Stimulated activated CD8-positive, alpha-beta memory T cell treated with anti-CD3 and anti-CD28 coated beads, Interleukin-15, amount 100 ng/mL, for 48 hours (primary cell): ENCODE results near the gene TM4SF5.

Source experiments
- DNase-seq, 2 donors: peaks; one replicate each; pipeline ENCODE4 v3.0.0-alpha.2; 2020; ENCODE audit warnings: low read depth in 2 of 2

Gene TM4SF5

DNA sequence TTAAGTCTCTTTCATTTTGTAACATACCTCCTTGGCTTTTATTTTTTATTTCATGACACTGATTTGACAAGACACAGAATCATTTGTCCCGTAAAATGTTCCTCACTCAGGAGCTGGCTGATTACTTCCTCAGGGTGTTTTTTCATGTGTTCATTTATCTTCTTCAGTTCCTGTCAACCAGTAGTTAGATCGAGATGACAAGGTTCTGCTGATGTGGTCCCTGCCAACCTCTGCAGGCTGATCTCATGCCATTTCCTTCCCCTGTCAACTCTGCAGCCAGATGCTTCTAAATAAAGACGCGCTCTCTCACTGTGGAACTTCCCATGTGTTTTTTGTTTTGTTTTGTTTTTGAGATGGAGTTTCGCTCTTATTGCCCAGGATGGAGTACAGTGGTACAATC lies 23.8 kb upstream of the TM4SF5 start:
- DNase-seq, result no peak

DNA sequence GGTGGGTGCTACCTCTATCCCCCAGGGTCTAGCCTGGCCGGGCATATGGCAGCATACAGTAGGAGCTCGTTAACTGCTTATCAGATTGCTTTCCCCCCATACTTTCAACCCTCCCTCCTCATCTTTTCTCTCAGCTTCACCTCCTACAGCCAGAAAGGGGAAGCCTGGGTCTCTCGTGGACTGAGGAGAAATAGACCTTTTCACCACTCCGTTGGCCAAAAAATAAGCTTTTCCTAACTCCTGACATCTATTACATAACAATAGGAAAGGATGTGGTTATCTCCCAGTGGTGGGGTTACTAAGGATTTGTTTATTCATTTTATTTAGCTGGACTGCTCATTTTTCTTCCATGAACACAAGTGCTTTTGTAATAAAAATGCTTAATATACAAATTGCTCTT lies 23.0 kb upstream of the TM4SF5 start:
- DNase-seq, result no peak

DNA sequence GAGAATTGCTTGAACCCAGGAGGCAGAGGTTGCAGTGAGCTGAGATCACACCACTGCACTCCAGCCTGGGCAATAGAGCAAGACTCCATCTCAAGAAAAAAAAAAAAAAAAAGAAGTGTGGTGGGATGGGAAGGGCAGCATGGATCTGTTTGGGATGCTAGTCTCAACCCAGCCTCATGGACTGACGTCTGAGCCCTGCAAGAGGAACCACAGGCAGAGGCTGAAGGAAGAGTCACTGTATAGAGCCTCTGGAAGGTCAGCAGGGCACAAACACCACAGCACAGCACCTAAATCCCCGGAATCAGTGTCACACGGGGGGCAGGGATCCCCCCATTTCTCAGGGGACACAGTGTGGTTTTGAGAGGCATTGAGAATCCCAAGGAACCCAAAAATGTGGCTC lies 21.1 kb upstream of the TM4SF5 start:
- DNase-seq, result no peak

DNA sequence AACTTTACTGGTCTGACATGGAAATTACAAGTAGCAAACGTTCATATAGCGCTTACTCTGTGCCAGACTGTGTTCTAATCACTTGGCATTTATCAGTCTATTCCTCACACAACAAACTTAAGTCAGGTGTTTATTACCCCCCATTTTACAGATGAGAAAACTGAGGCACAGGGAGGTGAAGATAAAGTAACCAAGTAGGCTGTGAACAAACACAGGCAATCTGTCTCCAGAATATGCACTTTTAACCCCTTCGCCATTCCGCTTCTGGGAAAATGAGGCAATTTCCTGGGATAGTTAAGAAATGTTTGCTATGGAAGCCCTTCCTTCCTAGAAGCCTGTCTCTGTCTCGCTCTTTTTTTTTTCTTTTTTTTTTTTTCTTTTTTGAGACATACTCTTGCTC lies 19.8 kb upstream of the TM4SF5 start:
- DNase-seq, result no peak

DNA sequence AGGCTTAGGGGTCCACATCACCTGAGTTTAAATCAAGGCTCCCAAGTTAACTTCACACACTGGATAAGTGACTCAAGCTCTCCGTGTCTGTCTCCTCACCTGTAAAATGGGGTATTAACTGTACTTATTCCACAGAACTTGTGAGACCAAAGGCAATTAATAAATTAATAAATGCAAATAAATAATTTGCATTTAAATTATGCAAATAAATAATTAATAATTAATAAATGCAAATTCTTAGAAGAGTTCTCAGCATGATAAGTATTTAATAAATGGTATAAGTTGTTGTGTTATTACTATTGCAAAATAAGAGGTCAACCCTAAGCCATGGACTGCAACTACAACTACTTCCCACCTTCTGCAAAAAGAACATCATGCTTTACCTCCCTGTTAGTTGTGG lies 18.3 kb upstream of the TM4SF5 start:
- no peak for DNase-seq

DNA sequence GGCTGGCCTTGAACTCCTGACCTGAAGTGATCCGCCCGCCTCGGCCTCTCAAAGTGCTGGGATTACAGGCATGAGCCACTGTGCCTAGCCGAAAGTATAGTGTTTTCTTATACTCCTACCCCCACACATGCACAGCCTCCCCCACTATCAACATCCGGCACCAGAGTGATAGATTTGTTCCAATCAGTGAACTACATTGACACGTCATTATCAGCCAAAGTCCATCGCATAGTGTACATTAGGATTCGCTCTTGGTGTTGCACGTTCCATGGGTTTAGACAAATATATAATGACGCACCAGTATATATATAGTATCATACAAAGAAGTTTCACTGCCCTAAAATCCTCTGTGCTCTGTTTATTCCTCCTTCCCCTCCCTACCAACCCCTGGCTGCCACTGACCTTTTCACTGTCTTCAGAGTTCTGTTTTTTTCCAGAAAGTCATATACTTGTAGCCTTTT lies 11.9 kb upstream of the TM4SF5 start:
- DNase-seq, result no peak

DNA sequence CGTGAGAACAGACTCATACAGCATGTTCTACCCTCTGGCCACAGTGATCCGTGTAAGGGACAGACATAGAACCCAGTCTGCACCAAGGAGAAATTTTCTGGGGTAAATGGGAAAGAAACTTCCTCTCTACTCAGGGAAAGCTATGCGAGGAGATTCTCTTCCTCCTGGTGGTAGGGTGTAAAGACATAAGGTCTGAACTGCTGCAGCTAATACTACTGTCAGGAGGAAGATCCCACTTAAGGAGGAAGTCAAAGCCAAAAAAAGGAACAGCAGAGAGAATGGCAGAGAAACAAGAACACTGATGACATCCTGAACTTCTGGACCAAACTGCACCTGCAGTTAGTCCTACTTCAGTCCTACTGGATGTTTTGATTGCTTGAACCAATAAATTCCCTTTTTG lies 7.1 kb upstream of the TM4SF5 start:
- DNase-seq, result no peak

DNA sequence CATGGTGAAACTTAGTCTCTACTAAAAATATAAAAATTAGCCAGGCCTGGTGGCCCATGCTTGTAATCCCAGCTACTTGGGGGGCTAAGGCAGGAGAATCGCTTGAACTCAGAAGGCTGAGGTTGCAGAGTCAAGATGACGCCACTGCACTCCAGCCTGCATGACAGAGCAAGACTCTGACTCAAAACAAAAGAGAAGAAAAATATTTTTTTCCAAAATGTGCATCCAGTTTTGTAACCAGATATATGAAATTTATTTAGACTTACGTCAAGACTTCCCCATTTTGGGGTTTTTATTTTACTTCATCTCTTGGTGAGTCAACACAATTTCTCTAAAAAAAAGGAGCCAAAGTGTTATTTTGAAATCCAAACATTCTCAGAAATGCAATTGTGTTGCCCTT lies 5.5 kb upstream of the TM4SF5 start:
- DNase-seq, result no peak

DNA sequence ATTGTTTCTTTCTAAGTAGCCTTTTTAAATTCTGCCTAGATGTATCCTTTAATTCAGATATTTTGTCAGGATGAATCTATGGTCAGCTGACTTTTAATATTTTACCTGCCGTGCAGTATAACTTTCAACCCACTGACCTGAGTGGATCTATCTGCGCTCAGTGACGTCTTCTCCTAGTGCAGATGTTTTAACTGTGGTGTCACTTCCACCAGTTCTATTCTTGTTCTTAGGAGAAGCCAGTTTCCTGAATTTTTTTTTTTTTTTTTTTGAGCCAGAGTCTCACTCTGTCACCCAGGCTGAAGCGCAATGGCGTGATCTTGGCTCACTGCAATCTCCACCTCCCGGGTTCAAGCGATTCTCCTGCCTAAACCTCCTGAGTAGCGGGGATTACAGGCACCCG lies 5.0 kb upstream of the TM4SF5 start:
- no peak for DNase-seq

DNA sequence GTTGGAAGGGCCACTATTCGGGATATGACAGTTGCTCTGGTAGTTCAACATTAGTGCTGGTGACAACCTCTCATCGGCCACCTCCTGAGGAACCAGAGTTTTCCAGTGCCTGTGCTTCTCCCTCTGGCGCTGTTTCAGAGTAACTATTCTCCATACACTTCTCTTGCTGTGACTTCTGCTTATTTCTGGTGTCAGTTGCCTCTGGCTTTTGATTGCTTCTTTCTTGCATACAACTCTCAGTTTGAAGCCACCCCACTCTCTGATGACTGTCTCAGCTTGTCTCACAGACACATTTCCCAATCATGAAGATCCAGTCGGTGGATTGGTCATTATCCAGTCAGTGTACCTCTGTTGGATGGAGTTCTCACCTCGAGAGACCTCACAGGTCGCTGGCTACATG lies 3.4 kb upstream of the TM4SF5 start:
- DNase-seq, result no peak

DNA sequence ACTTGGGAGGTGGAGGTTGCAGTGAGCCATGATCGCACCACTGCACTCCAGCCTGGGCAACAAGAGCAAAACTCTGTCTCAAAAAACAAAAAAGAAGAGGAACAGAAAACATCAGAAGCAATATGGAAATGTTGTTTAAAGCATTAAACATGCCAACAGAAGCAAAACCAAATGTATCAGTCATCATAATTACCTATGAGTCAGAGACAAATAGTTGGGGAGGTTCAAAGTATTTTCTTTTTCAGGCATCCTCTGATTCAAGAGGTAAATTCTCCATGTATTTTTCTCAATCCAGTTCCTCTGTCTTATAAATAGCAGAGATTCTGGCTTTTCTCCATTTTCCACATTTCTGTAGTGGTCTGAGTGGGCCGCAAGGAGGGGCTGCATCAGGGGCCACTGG lies 2.1 kb upstream of the TM4SF5 start:
- no peak for DNase-seq

DNA sequence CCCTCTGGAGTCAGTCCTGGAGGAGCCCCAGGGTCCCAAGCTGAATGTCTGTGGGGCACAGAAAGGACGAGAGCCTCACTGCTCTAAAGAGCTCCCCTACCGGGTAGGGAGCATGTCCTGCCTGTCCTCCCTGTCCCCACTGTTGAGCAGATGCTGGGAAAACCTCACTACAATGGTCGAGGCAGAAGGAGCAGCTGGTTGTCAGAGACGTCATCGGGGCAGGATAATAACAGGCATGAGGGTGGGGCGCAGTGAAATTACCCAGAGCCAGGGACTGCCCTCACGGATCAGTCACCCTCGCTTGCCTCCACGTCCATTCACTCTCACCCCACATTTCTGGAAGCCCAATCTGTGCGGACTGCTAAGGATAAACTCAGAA lies 538 bp downstream of the TM4SF5 start:
- no peak for DNase-seq

DNA sequence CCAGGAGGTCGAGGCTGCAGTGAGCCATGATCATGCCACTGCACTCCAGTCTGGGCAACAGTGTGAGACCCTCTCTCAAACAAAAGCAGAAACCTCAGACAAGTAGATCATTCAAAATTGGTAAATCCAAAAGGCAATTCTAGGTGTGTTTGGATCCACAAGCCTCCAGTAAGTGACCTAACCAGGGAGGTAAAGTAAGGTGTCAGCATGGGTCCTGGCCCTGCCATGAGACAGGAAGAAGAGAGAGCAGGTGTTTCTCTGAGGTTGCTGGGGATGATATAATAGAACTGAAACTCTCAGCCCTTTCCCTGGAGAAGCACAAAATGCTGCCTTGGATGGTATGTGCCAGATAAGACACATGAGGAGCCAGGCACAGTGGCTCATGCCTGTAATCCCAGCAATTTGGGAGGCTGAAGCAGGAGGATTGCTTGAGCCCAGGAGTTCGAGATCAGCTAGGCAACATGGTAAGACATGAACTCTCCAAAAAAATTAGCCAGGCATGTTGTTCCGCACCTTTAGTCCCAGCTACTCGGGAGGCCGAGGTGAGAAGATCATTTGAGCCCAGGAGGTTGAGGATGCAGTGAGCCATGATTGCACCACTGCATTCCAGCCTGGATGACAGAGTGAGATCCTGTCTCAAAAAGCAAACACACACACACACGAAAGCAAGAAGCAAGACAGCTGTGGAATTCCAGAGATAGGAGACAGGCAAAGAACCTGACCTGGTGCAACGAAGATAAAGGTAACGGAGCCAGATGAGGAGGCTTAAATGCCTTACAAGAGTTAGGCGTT lies 6.5 kb downstream of the TM4SF5 start:
- DNase-seq, result no peak

DNA sequence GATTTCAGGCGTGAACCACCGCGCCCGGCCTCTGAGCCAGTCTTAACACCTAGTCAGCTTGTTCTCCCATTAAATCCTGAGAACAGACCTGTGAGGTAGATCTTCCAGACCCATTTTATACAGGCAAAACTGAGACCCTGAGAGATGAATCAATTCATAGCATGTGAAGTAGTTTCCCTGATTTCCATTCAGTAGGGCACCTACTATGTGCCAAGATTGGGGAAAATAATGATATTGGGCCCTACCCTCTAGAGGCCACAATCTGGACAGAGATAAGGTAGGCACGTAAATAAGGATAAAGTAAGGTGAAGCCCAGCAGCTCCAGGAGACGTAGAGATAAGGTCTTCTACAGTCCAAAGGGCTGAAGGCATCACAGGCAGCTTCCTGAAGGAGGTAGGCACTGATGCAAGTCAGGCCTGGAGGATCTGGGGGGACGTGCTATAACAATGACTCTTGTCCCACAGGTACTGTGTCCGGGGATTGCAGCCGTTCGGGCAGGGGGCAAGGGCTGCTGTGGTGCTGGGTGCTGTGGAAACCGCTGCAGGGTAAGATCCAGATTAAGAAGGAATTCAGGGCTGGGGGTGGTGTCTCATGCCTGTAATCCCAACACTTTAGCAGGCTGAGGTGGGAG lies 8.8 kb downstream of the TM4SF5 start:
- DNase-seq, result no peak

DNA sequence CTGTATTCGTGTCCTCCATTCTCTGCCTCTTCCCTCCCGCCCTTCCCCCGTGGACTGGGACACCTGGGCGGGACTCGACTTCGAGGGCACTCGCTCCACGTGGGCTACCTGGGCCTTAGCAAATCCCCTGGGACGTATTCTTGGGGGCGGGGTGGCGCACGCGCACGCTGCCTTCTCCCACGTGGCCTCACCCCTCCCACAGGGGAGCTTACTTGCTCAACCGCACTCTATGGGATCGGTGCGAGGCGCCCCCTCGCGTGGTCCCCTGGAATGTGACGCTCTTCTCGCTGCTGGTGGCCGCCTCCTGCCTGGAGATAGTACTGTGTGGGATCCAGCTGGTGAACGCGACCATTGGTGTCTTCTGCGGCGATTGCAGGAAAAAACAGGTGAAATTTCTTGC lies 11.0 kb downstream of the TM4SF5 start:
- no peak for DNase-seq

DNA sequence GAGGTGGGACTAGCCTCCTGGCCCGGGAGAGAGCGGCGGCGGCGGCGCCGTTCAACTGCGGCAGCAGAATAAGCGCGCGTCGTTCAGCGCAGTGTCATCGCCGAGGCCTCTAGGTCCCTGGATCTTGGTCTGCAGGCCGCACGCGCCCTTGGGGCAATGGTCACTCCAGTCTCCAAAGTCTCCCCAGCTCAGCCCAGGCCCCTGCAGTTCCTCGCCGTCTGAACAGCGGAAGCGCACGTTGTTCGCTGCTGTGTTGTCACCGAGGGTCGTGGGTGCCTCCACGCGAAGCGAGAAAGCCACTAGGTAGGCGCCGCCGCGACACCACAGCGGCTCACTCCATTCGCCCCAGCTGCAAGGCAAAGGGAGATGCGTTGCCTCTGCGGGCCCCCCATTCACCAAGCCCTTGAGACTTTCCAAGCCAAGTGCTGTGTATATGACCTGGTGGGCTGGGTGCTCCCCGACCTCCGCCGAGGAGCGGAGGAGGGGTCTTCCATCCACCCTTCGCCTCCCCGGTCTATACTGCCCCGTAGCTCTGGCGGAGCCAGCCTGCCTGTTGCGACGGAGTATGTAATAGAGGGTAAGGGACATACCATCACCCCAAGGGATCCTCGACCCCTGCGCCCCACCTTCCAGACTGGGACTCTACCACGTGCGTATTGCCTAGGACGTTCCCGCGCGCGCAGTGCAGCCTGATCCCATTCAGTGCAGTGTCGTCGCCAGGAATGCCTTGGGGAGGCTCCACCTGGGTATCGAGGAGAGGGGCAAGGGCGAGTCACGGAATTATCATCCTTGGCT lies 13.8 kb downstream of the TM4SF5 start:
- no peak for DNase-seq

DNA sequence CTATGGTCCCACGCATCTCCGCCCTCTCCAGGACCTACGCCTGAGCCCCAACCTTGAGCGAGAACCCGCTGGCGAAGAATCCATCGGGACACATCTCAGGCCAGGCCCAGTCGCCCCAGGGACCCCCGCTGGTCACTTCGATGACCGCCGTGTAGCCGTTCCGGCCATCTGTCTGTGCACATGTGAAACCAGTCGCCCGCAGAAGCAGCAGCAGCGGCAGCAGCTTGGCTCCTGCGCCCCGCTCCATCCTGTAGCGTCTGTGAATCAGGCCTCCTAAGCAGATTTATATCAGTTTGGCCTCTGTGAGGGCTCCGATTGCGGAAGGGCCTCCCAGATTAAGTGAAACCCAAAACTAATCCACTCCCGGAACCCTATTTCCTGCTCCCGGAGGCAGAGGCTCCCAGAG lies 14.4 kb downstream of the TM4SF5 start, which contains the start of gene VMO1:
VMO1 (minus strand) TSS at position 259 of the 406 bp plus-strand sequence; CDS start at position 247, 12 bp downstream.
- DNase-seq, result no peak

DNA sequence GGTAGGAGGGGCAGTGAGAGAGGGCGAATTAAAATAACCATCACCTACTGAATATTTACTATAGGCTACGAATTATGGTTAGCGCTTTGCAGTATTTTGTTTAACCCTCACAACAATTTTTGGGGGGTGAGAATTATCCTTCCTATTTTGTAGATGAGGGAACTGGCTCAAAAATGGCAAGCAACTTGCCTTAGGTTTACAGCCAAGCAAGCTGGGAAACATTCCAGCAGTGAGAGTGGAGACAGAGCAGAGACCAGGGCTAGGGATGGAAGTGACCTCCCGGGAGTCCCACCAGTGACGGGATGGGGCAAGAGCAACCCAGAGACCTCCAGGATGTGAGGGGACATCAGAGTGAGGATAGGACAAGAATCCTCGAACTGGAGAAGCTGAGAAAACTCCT lies 14.8 kb downstream of the TM4SF5 start:
- DNase-seq, result no peak

DNA sequence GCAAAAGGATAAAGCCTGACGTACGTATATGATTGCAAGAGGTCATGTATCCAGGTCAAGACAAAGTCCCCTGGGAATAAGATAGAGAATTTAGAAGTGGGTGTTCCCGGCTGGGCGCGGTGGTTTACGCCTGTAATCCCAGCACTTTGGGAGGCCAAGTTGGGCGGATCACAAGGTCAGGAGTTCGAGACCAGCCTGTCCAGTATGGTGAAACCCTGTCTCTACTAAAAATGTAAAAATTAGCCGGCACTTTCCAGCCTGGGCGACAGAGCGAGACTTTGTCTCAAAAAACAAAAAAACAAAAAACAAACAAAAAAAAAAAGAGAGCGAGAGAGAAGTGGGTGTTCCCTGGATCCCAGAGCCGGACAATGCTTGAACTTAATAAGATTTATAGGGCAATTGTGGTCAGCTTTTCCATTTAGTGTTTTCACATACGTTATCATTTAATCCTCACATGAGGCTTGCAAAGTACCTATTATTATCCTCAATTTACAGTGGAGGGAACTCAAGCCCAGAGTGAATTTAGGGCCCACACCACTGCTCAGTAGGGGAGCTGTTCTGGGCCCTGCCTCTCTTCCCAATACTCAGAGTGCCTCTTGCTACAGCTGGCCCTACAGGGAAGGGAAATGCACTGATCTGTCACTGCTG lies 16.6 kb downstream of the TM4SF5 start:
- no peak for DNase-seq

DNA sequence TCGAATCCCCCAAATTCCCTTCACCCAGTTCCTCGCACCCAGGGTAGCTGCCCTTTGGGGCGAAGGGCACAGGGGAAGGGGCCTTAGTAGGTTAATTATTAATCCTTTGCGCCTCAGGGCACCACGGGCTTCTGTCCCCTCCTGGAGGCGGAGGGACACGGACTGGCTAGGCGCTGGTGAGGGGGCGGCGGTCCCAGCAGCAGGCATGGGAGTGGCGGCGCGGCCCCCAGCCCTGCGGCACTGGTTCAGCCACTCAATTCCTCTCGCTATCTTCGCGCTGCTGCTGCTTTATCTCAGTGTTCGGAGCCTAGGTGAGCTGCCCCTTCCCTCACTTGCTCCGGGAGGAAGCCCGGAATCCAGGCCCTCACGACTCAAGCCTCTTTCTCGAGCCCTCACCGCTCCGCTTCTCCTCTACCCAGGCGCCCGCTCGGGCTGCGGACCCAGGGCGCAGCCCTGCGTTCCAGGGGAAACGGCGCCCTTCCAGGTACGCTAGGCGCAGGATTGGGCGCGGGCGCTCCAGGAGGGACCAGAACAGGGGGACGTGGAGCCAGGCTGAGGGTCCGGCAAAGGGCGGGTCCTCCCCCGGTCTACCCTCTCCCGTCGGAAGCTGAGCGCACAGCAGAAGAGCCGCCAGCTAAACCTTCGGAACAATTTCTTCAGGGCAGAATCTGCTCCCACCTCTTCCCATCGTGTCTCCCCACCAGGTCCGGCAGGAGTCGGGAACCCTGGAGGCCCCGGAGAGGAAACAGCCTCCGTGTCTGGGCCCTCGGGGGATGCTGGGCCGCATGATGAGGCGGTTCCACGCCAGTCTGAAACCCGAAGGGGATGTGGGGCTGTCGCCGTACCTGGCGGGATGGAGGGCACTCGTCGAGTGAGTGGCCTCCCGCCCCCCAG lies 17.4 kb downstream of the TM4SF5 start, which contains the start of gene GLTPD2:
GLTPD2 (plus strand) TSS at position 158 of the 894 bp plus-strand sequence; CDS start at position 206, 48 bp downstream.
- no peak for DNase-seq

DNA sequence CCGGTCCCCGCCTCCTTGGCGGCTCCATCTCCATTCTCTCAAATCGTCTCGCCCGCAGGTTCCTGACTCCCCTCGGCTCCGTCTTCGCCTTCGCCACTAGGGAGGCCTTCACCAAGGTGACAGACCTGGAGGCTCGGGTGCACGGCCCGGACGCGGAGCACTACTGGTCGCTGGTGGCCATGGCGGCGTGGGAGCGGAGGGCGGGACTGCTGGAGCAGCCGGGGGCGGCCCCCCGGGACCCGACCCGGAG lies 17.9 kb downstream of the TM4SF5 start:
- DNase-seq, result no peak
